ENCODE data around the gene PIK3C3. TPM values are rescaled to one million over a fixed set of nuclear protein-coding genes. Genes with fewer than 3 reads are reported as not detected.
A peak's percentile ranks its signal among the peaks of the same experiment; 100 is the strongest.

PIK3C3 gene
- total RNA-seq, 1 donor from 2014 or later, result 62.8 TPM

DNA sequence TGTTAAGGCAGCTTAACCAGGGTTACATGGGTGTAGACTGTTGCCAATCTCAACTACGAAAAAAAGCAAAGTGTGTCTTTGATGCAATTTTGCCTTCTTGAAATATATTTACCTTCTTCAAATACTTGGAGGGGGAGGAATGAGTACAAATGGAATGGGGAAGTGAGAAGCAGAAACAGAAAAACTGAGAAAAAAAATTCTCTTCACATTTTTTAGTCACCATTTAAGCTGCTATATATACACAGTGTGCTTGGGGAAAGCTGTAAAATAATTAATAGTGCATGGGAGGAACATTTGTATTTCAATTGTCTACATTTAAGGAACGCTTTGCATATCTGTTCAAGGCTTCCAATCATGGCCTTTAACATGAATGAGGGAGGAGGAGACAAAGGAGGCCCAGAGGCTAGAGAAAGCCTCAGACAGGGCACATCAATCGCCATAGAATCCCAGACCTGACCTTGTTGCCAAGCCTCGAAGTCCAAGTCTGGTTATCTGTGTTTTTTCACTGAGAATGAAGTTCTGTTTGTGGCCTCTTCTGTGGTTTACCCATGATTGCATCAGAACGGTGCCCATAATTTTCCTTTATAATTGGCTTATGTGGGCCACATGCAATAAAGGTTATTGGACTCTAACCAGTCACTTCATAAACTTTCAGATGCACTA, 158.6 kb downstream of the PIK3C3 start:
- no peak for DNase-seq (ENCODE audit: low spot score)
- H3K27ac Mint-ChIP-seq (ENCODE audit: unreplicated experiment), result no peak overlapping the region
- TF ChIP-seq, protein P1, sequence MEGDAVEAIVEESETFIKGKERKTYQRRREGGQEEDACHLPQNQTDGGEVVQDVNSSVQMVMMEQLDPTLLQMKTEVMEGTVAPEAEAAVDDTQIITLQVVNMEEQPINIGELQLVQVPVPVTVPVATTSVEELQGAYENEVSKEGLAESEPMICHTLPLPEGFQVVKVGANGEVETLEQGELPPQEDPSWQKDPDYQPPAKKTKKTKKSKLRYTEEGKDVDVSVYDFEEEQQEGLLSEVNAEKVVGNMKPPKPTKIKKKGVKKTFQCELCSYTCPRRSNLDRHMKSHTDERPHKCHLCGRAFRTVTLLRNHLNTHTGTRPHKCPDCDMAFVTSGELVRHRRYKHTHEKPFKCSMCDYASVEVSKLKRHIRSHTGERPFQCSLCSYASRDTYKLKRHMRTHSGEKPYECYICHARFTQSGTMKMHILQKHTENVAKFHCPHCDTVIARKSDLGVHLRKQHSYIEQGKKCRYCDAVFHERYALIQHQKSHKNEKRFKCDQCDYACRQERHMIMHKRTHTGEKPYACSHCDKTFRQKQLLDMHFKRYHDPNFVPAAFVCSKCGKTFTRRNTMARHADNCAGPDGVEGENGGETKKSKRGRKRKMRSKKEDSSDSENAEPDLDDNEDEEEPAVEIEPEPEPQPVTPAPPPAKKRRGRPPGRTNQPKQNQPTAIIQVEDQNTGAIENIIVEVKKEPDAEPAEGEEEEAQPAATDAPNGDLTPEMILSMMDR (IDR thresholded peaks at IDR 0.05; ENCODE audit: unreplicated experiment), result no peak
- no peaks in the 10 kb centered on the region for H3K36me3 Mint-ChIP-seq (ENCODE audit: low read depth, unreplicated experiment)
- no peaks in the 10 kb centered on the region for H3K9me3 Mint-ChIP-seq (ENCODE audit: unreplicated experiment)
- H3K4me3 Mint-ChIP-seq (ENCODE audit: unreplicated experiment), result no peak overlapping the region
- H3K27me3 Mint-ChIP-seq (ENCODE audit: unreplicated experiment), result peaks cover 2% of the 10 kb centered on the region
- no peaks in the 10 kb centered on the region for H3K4me1 Mint-ChIP-seq (ENCODE audit: unreplicated experiment)

GRCh38 chr18:42114310-42114943, 159.4 kb downstream of the PIK3C3 start:
- no peak overlapping the region for H3K27ac Mint-ChIP-seq (ENCODE audit: unreplicated experiment)
- H3K9me3 Mint-ChIP-seq (ENCODE audit: unreplicated experiment), result no peaks in the 10 kb centered on the region
- DNase-seq (ENCODE audit: low spot score), result peak; percentile 79
- H3K4me1 Mint-ChIP-seq (ENCODE audit: unreplicated experiment), result no peaks in the 10 kb centered on the region
- H3K36me3 Mint-ChIP-seq (ENCODE audit: low read depth, unreplicated experiment), result no peaks in the 10 kb centered on the region
- TF ChIP-seq, protein P1 (IDR thresholded peaks at IDR 0.05; ENCODE audit: unreplicated experiment), result peak; percentile 74
- no peak overlapping the region for H3K4me3 Mint-ChIP-seq (ENCODE audit: unreplicated experiment)
- H3K27me3 Mint-ChIP-seq (ENCODE audit: unreplicated experiment), result peaks cover 2% of the 10 kb centered on the region

GRCh38 chr18:42126586-42126985, 171.6 kb downstream of the PIK3C3 start:
- H3K36me3 Mint-ChIP-seq (ENCODE audit: low read depth, unreplicated experiment), result no peaks in the 10 kb centered on the region
- no peak overlapping the region for H3K4me3 Mint-ChIP-seq (ENCODE audit: unreplicated experiment)
- no peaks in the 10 kb centered on the region for H3K4me1 Mint-ChIP-seq (ENCODE audit: unreplicated experiment)

GRCh38 chr18:42131066-42131929, 176.3 kb downstream of the PIK3C3 start:
- TF ChIP-seq, protein P1 (IDR thresholded peaks at IDR 0.05; ENCODE audit: unreplicated experiment), result no peak
- no peak overlapping the region for H3K27ac Mint-ChIP-seq (ENCODE audit: unreplicated experiment)
- no peak overlapping the region for H3K4me3 Mint-ChIP-seq (ENCODE audit: unreplicated experiment)
- no peak for DNase-seq (ENCODE audit: low spot score)
- no peaks in the 10 kb centered on the region for H3K27me3 Mint-ChIP-seq (ENCODE audit: unreplicated experiment)
- H3K4me1 Mint-ChIP-seq (ENCODE audit: unreplicated experiment), result no peaks in the 10 kb centered on the region
- H3K9me3 Mint-ChIP-seq (ENCODE audit: unreplicated experiment), result no peaks in the 10 kb centered on the region
- H3K36me3 Mint-ChIP-seq (ENCODE audit: low read depth, unreplicated experiment), result no peaks in the 10 kb centered on the region

More at GRCh38 chr18:42126586-42126985, 171.6 kb downstream of the PIK3C3 start:
- no peak for DNase-seq (ENCODE audit: low spot score)
- no peak overlapping the region for H3K27ac Mint-ChIP-seq (ENCODE audit: unreplicated experiment)
- no peaks in the 10 kb centered on the region for H3K9me3 Mint-ChIP-seq (ENCODE audit: unreplicated experiment)
- TF ChIP-seq, protein P1 (IDR thresholded peaks at IDR 0.05; ENCODE audit: unreplicated experiment), result no peak
- no peaks in the 10 kb centered on the region for H3K27me3 Mint-ChIP-seq (ENCODE audit: unreplicated experiment)
